GM19395 (cell line): ENCODE results near the gene KIF21B.

Source experiments
- ATAC-seq: cut with Tn5 transposase; IDR thresholded peaks from one replicate; pipeline ENCODE4 v1.9.1; 2021; ENCODE audit warnings: mild to moderate bottlenecking, moderate library complexity; ENCODE audit not compliant: unreplicated experiment

The KIF21B gene, protein sequence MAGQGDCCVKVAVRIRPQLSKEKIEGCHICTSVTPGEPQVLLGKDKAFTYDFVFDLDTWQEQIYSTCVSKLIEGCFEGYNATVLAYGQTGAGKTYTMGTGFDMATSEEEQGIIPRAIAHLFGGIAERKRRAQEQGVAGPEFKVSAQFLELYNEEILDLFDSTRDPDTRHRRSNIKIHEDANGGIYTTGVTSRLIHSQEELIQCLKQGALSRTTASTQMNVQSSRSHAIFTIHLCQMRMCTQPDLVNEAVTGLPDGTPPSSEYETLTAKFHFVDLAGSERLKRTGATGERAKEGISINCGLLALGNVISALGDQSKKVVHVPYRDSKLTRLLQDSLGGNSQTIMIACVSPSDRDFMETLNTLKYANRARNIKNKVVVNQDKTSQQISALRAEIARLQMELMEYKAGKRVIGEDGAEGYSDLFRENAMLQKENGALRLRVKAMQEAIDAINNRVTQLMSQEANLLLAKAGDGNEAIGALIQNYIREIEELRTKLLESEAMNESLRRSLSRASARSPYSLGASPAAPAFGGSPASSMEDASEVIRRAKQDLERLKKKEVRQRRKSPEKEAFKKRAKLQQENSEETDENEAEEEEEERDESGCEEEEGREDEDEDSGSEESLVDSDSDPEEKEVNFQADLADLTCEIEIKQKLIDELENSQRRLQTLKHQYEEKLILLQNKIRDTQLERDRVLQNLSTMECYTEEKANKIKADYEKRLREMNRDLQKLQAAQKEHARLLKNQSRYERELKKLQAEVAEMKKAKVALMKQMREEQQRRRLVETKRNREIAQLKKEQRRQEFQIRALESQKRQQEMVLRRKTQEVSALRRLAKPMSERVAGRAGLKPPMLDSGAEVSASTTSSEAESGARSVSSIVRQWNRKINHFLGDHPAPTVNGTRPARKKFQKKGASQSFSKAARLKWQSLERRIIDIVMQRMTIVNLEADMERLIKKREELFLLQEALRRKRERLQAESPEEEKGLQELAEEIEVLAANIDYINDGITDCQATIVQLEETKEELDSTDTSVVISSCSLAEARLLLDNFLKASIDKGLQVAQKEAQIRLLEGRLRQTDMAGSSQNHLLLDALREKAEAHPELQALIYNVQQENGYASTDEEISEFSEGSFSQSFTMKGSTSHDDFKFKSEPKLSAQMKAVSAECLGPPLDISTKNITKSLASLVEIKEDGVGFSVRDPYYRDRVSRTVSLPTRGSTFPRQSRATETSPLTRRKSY (N-terminal part only)

DNA sequence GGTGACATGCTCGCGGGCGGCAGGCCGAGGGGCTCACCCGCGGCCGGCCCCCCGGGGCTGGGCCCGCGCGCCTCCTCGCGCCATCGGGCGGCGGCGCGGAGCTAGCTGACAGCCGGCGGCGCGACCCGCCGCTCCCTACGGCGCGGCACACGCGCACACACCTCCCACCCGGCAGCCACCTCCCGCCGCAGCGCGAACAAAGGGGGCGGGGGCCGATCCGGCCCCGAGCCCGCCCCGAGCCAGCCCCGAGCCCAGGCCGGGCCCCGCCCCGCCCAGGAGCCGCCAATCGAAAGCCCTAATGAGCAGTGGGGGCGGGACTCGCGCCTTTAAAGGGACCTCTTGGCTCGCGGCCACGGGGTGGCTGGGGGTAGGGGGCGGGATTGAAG, at the start of gene KIF21B:
TSS of gene KIF21B (minus strand) at position 198 of the 386 bp plus-strand sequence. CDS start 331 bp downstream, outside the sequence.
- peak; percentile 58 for ATAC-seq

DNA sequence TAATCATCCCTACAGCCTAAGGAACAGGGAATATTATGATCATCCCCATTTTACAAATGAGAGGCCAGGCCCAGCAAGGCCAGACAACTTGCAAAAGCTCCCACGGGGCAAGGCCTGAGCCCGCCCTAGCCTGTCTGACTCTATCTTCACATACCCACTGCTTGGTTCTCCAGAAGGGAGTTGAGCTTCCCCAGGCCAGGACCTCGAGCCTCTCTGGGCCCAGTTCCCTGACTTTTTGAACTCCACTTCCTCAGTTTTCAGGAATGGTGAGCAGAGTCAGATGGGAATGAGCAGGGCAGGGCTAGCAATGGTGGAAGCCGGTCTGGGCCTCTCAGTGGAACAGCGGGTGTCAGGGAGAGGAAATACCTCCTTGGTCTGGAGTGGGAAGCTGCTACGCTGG, 49.4 kb upstream of the KIF21B start:
- ATAC-seq: no peak

DNA sequence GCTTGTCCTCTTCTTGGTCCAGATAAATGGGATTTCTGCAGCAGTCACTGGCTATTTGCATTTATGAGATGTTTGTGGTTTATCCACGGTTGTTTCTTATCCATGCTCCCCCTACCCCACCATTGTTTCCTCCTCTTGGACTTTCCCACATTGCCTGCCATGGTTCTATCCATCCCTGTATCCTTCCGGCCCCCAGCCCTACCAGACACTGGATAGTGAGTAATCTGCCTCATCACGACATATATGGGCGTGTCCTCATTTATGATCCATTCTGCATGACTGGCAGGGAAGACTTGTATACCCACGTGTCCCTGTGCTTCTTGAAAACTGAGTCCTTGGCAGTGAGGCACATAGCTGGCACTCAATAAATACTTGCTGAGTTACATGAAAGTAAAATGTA, 48.6 kb upstream of the KIF21B start:
- ATAC-seq: no peak

DNA sequence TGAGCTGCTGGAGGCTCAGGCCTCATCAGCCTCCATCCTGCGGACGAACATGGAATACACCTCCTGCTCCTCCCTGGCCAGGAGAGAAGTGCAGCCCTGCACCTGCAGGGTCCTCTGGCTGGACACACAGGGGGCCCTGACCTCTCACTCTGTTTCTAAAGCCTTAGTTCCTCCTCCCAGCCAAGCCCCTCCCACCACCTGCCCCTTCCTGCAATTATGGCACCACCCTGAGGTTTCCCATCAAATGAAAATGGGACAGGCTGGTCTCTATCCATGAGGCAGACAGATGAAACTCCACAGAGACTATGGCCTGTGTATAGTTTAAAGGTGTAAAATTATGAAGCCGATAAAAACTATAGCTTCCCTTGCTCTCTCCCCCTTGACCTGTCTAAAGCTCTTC, 46.1 kb upstream of the KIF21B start:
- no peak for ATAC-seq

DNA sequence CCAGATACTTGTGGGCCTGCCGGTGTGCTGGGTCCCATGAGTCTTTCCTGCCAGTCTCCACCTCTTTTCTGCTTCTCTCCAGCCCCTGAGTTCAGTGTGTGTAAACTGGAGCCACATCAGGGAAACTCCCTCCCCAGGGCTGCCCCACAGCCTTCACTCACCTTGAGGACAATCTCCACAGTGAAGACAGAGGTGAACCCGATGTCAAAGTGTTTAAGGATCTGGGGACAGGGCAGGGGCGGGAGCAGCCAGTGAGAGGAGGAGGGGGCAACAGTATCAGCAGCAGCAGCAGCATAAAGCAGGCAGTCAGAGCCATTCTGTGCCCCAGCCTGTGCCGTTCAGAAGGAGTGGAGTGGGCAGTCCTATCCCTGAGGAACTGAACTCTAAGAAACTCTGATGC, 45.5 kb upstream of the KIF21B start:
- ATAC-seq: no peak

DNA sequence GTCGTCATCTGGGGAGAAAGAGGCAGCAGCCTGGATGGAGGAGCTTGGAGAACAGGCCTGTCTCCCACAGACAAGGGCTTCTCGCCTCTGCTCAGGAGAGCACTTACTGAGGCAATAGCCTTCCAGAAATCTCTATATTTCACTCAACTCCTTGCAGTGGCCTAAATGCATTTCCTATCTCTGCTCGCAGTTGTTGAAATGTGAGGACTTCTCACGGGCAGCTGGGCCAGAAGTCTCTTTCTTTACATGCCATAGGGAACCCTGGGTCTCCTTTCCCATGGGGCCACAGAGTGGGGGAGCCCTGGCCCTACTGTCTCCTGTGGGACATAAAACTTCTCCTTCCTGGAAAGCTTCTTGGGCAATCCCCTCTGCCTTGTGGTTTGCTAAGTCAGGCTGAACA, 43.5 kb upstream of the KIF21B start:
- ATAC-seq: no peak

DNA sequence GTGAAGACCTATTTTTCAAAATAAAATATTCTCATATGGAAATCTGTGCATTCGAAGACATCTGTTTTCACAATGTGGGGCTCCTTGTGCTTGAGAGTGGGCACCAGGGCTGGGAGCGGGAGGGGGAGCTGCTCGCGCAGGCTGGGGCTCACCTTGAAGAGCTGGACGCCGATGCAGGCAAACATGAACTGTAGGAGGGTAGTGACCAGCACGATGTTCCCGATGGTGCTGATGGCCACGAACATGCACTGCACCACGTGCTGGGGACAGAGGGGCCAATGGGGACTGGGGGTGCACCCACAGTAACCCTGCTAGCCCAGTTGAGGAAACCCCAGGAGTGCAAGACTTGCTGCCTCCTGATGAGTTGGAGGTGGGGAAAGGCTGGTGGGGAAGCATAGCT, 42.2 kb upstream of the KIF21B start:
- no peak for ATAC-seq

DNA sequence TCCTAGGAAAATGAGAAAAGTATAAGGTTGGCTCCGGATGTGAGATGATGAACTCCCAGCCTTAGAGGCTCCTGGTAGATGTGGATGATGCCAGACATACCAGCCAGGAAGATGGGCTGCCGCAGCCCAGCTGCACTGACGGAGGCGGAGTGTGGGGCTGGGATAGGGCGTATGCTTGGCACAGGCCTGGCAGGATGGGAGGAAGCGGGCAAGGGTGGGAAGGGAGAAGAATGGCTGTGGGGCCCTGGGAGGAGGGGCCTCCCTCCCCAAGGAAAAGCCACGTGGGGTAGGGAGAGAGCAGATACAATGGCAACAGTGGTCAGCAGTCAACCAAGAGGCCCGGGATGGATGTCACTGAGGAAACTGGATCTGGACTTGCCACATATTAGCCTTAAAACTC, 41.3 kb upstream of the KIF21B start:
- no peak for ATAC-seq

DNA sequence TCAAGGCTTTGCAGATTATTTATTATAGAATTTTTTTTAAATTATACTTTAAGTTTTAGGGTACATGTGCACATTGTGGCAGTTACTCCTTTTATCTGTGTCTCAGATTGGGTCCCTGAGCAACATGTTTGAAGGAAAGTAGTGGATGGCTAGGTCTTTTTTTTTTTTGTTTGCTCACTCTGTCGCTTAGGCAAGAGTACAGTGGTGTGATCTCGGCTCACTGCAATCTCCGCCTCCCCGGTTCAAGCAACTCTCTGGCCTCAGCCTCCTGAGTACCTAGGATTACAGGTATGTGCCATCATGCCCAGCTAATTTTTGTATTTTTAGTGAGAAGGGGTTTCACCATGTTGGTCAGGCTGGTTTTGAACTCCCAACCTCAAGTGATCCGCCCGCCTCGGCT, 39.6 kb upstream of the KIF21B start:
- ATAC-seq: no peak

DNA sequence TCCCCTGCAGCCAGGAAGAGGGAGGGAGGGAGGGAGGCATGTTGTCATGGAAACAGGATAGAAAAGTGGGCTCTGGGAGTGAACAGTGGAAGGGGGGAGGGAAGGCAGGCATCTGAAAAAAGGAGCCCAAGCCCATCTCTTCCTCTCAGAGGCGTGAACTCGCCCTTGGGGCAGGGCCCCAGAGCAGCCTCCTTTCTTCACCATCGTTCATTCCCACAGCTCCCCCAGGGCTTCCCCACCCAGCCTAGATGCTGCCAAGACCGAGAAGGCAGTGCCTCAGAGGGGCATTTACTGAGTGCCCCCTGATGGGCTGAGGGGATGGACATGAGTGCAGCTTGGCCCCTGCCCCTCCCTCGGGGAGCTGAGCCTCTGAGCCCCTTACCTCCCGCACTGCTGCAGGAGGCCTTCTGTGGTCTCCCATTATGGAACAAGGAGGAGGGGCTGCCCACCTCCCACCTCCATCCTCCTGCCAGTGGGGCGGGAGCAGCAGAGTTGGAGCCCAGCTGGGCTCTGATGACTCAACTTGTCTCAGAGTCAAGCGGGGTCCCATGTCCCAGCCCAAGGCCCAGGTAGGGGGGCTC, 39.1 kb upstream of the KIF21B start:
- no peak for ATAC-seq

DNA sequence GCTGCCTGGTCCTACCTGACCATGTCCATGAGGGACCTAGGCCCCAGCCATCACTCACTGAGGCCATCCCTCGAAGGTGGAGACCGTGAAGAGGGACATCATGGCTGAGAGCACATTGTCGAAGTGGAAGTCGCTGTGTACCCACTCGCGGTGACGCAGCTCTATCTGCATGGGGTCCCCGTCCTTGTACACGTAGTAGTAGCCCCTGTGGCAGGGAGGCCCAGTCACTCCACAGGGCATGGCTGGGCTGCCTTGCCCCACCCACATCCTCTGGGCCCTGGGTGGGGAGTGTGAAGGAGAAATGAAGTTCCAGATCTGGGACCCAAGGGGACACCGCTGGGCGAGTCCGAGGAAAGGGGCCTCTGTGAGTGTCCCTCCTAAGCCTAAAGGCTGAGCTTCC, 38.4 kb upstream of the KIF21B start:
- no peak for ATAC-seq

DNA sequence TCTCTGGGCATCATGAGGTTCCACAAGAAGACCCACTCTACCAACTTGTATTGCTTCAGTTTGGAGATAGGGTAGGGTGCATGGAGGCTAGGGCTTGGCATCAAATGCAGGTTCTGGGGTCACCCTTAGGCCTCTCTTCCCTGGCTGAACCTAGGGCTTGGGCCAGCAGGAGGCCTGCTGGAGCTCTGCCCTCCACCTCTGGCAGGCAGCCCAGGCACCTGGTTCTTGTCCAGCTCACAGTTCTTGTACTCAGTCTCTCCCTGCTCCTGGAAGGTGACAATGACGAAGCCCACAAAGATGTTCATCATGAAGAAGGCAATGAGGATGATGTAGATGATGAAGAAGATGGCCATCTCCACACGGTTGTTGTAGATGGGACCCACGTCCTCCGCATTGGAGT, 37.5 kb upstream of the KIF21B start:
- ATAC-seq: no peak

DNA sequence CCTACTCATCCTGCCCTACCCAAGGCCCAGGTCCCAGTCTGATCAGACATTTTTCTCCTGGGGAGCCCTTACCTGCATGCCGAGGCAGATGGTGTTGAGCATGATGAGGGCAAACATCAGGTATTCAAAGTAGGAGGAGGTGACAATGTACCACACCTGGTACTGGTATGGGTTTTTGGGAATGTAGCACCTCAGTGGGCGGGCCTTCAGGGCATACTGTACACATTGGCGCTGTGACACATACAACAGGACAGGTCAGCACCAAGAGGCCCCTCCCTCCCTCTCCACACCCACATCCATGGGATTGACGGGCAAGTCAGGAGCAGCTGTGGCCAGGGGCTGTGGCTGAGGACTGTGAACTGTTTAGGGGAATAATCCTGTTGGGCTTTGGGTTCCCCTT, 37.1 kb upstream of the KIF21B start:
- ATAC-seq: no peak

DNA sequence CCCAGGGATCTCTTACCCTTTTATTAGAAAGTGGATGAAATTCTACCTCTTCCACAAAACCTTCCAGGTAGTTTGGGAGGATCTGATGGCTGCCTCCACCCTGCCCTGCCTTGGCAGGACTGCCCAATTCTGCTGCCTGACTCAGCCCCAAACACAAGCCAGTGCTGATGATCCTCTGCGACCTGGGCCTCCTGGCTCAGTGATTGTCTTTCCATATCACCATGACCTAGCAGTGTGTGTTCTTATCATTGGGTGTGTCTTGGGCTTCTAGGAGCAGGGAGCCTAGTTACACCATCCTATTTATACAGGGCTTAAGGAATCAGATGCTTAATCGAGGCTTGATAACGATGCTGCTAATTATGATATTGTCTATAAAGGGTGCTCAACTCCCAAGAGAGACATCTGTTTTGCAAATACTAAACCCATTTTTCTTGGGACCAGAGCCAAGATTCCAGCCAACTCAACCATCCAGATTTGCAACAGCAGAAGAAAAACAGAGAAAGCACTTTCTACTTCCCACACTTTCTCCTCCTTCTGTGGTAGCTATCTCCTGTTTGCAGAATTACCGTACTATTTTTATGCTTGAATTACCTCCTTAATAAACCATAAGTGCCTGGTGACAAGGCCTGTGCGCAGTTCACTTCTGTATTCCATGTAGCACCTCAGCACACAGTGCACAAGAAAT, 36.5 kb upstream of the KIF21B start:
- no peak for ATAC-seq

DNA sequence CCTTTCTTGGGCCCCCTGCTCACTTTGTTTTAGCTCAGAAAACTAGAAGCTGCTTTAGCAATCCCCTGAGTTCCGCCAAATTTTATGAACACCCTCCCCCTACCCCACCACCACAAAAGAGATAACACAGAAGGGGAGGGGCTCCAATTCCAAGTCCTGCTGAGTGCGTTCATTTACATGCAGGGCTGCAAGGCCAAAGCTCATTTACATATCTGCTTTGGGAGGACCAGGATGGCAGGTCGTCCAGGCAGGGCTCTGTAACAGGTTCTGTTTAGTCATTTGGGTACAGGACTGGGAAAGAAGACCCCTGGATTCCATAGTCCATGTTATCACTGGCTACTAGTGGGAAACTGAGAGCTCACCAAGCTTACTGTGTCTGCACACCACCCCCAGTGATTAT, 35.9 kb upstream of the KIF21B start:
- no peak for ATAC-seq

DNA sequence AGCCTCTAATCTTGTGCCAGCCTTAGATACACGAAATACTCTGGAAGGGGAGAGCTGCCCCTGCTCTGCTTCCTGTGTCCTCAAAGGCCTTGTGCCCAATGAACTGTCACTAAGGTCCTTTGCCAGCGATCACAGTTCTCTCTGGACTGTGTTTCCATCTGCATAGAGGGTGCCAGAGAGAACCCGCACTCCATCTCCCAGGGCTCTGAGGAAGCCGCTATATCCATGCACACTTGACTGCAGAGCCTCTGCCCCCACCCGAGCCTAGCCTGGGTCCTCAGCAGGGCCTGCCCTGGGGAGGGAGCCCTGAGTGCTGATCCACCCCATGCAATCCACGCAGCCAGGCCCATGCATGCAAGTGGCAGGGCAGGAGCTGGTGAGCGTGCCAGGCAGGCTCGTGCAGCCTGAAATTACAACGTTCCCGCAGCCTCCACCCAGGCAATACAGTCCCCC, 30.6 kb upstream of the KIF21B start:
- no peak for ATAC-seq

DNA sequence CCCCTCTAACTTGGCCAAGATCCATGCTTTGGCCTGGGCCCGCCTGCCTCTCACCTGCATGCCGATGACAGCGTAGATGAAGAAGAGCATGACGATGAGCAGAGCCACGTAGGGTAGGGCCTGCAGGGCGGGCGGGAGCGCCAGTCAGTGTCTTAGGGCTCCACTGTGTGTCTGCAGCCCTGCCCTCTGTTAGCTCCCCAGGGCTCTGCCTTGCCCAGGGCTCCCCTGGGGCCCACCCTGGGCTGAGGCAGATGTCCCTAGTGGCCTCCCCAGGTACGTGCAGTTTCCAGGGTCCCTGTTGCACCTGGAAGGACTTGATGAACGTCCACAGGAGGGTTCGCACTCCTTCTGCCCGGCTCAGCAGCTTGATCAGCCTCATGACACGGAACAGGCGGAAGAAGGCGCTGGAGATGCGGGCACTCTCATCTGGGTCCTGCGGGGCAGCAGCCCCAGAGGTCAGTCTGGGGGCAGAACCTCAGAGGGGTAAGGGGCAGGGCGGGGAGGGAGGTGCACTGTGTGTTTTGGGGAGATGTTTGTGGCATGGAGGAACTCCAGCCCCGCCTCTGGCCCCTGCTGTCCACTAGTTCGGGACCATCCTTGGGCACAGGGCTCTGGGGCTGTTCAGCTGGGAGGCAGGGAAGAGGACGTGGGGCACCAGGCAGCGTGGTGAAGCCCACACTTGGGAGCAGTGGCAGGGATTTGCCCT, 29.8 kb upstream of the KIF21B start:
- no peak for ATAC-seq

DNA sequence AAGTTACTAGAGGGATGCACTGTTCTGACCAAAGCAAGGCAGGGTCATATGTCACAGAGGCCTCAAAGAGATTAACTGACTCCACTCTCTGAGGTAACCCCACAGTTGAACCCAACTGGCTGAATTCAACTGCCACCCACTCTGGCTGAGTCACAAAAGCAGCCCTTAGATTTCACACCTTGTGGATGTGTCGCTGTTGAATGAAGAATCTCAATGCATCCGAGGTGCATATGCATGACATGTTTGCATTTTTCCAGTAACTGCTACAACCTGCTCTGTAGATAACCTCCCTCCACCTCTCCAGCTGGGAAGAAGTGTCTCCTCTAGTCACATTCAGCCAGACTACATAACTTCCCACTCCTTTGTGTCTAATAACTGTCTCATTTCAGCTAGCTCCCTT, 27.9 kb upstream of the KIF21B start:
- no peak for ATAC-seq

DNA sequence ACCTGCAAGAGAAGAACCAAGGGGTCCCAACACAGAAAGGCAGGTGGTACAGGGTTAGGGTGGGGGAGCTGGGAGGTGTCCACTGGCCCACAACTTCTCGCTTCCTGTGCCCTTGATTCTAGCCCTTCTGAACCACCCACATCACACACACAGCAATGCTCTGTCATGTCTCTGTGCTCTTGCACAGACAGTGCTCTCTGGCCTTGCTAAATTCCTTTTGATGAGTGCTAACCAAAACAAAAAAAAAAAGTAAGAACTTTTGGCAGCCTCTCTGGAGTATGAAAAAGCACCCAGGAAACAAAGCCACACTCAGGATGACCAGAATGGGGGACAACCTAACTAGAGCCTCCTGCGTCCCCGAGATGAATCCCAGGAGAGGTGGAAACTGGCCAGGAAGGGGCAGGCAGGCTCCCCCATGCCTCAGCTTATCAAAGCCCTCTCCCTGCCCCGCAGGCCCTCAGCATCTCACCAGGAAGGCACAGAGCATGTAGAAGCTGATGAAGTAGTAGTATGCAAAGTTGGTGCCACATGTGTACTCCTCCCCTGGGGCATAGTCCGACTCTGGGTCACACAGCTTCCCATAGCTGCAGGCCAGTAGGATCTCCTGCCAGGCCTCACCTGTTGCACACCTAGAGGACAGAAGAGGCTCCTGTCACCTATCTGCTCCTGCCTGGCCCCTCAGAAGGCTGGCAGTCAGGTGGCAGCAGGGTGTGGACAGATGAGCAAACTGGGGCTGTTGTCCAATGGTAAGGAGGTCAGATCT, 27.2 kb upstream of the KIF21B start:
- no peak for ATAC-seq
